Psoas muscle (tissue), 8 donors: Measurements from ENCODE around the gene IQCH. TPM values are rescaled to one million over a fixed set of nuclear protein-coding genes. Genes with fewer than 3 reads are reported as not detected.
A peak's percentile ranks its signal among the peaks of the same experiment; 100 is the strongest.
"Not testable (repeated sequence)": the region's sequence is repeated elsewhere in the genome, so short reads cannot be mapped to it uniquely, and the experiment has no call there.

Source experiments
- ATAC-seq, 4 donors: fragments of 200-7000 bp; cut with Tn5 transposase; one replicate each; pipeline ENCODE4 v1.9.1; 2020; ENCODE audit warnings: moderate library complexity in 3 of 4, mild to moderate bottlenecking in 2 of 4
- DNase-seq, 2 donors: peaks; one replicate each; pipeline ENCODE4 v3.0.0-alpha.2; 2020
- H3K27ac ChIP-seq: fragments of 200-600 bp; one replicate; pipeline ENCODE4 v1.8.0; 2022
- H3K27me3 ChIP-seq, 3 donors: fragments of 200-600 bp in 1 of 3; one replicate each; pipeline versions ENCODE4 v1.6.1 to v1.8.0; 2013 to 2022; ENCODE audit warnings: low read length in 2 of 3, mild to moderate bottlenecking in 2 of 3, moderate library complexity in 1 of 3; ENCODE audit not compliant: insufficient read depth in 3 of 3
- H3K36me3 ChIP-seq, 2 donors: fragments of 200-600 bp in 1 of 2; one replicate each; pipeline versions ENCODE4 v1.6.1 to v1.8.0; 2013 to 2022; ENCODE audit warnings: low read depth in 1 of 2, mild to moderate bottlenecking in 1 of 2, moderate library complexity in 1 of 2; ENCODE audit not compliant: insufficient read depth in 1 of 2
- H3K4me1 ChIP-seq: fragments of 200-600 bp; one replicate; pipeline ENCODE4 v1.8.0; 2022
- H3K4me3 ChIP-seq: fragments of 200-600 bp; one replicate; pipeline ENCODE4 v1.8.0; 2022; ENCODE audit warnings: mild to moderate bottlenecking
- H3K9me3 ChIP-seq: fragments of 200-600 bp; one replicate; pipeline ENCODE4 v1.8.0; 2022
- WGBS, 3 donors: extraction: QIAGEN DNeasy Blood & Tissue Kit; methylation state at CpG; one replicate each; pipeline versions ENCODE4 v1.1.6 to v1.1.7; 2013; 5-methylcytosine and 5-hydroxymethylcytosine counted together
- intact Hi-C, 2 donors: fragments of 100-400 bp; cut with DNase I; formaldehyde crosslinking; loops; one replicate each; pipeline versions ENCODE4 v1.11.0 to v1.14.2; 2022
- polyA plus RNA-seq, 3 donors: library from polyadenylated mRNA; stranded (reverse); fragments of 200-250 nt; gene quantifications; one replicate each; pipeline ENCODE4 v1.2.3, GENCODE V29; 2013
- total RNA-seq, 4 donors: library from RNA; stranded (reverse); fragmentation: NEBNext Ultra II Directional in 2 of 4; extraction: Animal tissue kit (Norgen Biotek cat#: 25700) in 2 of 4; gene quantifications; one replicate each; pipeline versions ENCODE4 v1.2.1 to v1.2.4, GENCODE V29; 2021 to 2023
- TF ChIP-seq, protein P1 (sequence below): fragments of 200-600 bp; IDR thresholded peaks from one replicate; pipeline ENCODE4 v1.8.0; 2022; ENCODE audit warnings: antibody characterized with exemption
- donor health status: healthy with polysubstance abuse.
- donor health status: DM: no; HTN: no; CAD: no; lungs with moderate emphysema.
- donor health status: Bipolar disorder and iron deficiency.
- donor health status: healthy.
- donor health status: DM: yes; HTN: yes; CAD: no.
- donor health status: DM: no; HTN: no; CAD: no.
- donor health status: DM: no; HTN: no; CAD: no.
- donor health status: DM: yes; HTN: yes; CAD: no.

Gene IQCH
- total and polyA plus RNA-seq, 7 donors = 0.27 to 1.0 (median 0.60) TPM

GRCh38 chr15:67446449-67446848 lies 191.9 kb downstream of the IQCH start:
- H3K9me3 ChIP-seq = no peaks in the 10 kb centered on the region
- H3K27me3 ChIP-seq = no peaks in the 10 kb centered on the region
- no peak overlapping the region for H3K27ac ChIP-seq
- TF ChIP-seq, protein P1, sequence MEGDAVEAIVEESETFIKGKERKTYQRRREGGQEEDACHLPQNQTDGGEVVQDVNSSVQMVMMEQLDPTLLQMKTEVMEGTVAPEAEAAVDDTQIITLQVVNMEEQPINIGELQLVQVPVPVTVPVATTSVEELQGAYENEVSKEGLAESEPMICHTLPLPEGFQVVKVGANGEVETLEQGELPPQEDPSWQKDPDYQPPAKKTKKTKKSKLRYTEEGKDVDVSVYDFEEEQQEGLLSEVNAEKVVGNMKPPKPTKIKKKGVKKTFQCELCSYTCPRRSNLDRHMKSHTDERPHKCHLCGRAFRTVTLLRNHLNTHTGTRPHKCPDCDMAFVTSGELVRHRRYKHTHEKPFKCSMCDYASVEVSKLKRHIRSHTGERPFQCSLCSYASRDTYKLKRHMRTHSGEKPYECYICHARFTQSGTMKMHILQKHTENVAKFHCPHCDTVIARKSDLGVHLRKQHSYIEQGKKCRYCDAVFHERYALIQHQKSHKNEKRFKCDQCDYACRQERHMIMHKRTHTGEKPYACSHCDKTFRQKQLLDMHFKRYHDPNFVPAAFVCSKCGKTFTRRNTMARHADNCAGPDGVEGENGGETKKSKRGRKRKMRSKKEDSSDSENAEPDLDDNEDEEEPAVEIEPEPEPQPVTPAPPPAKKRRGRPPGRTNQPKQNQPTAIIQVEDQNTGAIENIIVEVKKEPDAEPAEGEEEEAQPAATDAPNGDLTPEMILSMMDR = no peak
- H3K36me3 ChIP-seq = peaks cover 0 to 5% of the 10 kb centered on the region in 2 donors
- ATAC-seq (no peak), DNase-seq (no peak)
- H3K4me1 ChIP-seq = no peaks in the 10 kb centered on the region
- no peak overlapping the region for H3K4me3 ChIP-seq
- intact Hi-C loops = no loop called here
- WGBS, 3 donors = 60 to 71% (median 68%) methylated on average over 2 of the region's 2 CpGs

DNA sequence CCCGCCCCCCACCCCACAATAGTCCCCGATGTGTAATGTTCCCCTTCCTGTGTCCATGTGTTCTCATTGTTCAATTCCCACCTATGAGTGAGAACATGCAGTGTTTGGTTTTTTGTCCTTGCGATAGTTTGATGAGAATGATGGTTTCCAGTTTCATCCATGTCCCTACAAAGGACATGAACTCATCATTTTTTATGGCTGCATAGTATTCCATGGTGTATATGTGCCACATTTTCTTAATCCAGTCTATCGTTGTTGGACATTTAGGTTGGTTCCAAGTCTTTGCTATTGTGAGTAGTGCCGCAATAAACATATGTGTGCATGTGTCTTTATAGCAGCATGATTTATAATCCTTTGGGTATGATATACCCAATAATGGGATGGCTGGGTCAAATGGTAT lies 193.8 kb downstream of the IQCH start:
- 96 to 98% (median 98%) methylated on average over 4 of the region's 5 CpGs for WGBS, 3 donors
- H3K4me1 ChIP-seq, H3K27me3 ChIP-seq, H3K36me3 ChIP-seq, ATAC-seq, DNase-seq, intact Hi-C loops, H3K9me3 ChIP-seq, H3K27ac ChIP-seq, H3K4me3 ChIP-seq: not testable (repeated sequence)

- not testable (repeated sequence) for H3K36me3 ChIP-seq, H3K4me1 ChIP-seq, H3K4me3 ChIP-seq, H3K9me3 ChIP-seq, H3K27ac ChIP-seq, DNase-seq, H3K27me3 ChIP-seq, ATAC-seq
- intact Hi-C loops = loop anchor here in 1 of 2 donors (10.0 kb wide), 1 partner anchor 381 kb away; no protein-coding TSS in a partner anchor
- WGBS, 3 donors = 92 to 100% (median 99%) methylated on average over 11 of the region's 11 CpGs
Observed at GRCh38 chr15:67453703-67454102, 199.1 kb downstream of the IQCH start.

GRCh38 chr15:67456677-67457529 lies 202.3 kb downstream of the IQCH start:
- intact Hi-C loops = loop anchor here (1.0 to 10.0 kb wide), 2 partner anchors 378 to 379 kb away; no protein-coding TSS in a partner anchor
- 22 to 32% (median 22%) methylated on average over 8 of the region's 8 CpGs for WGBS, 3 donors
- H3K4me3 ChIP-seq = no peak overlapping the region
- H3K27me3 ChIP-seq = no peaks in the 10 kb centered on the region
- DNase-seq = peak; percentile 82 to 87
- H3K27ac ChIP-seq = no peak overlapping the region
- peak; percentile 71 to 89 (median 86) for ATAC-seq
- peaks cover 0 to 5% of the 10 kb centered on the region in 2 donors for H3K36me3 ChIP-seq
- no peaks in the 10 kb centered on the region for H3K4me1 ChIP-seq
- TF ChIP-seq, protein P1 = peak; percentile 75
- H3K9me3 ChIP-seq = no peaks in the 10 kb centered on the region

GRCh38 chr15:67458331-67459029 lies 203.9 kb downstream of the IQCH start:
- peaks cover 0 to 5% of the 10 kb centered on the region in 2 donors for H3K36me3 ChIP-seq
- no peak overlapping the region for H3K4me3 ChIP-seq
- no peaks in the 10 kb centered on the region for H3K27me3 ChIP-seq
- TF ChIP-seq, protein P1 = no peak
- H3K27ac ChIP-seq = no peak overlapping the region
- DNase-seq = no peak
- WGBS, 3 donors = 82 to 89% (median 82%) methylated on average over 5 of the region's 5 CpGs
- H3K9me3 ChIP-seq = no peaks in the 10 kb centered on the region
- H3K4me1 ChIP-seq = no peaks in the 10 kb centered on the region
- intact Hi-C loops = loop anchor here in 1 of 2 donors (10.0 kb wide), 1 partner anchor 376 kb away; no protein-coding TSS in a partner anchor
- ATAC-seq = no peak
